GM19438 (cell line): Measurements from ENCODE around the gene LAMTOR4.

ENCODE experiments used
- ATAC-seq: cut with Tn5 transposase; IDR thresholded peaks from one replicate; pipeline ENCODE4 v1.9.1; 2021; ENCODE audit warnings: low read depth; ENCODE audit not compliant: unreplicated experiment

Gene LAMTOR4

DNA sequence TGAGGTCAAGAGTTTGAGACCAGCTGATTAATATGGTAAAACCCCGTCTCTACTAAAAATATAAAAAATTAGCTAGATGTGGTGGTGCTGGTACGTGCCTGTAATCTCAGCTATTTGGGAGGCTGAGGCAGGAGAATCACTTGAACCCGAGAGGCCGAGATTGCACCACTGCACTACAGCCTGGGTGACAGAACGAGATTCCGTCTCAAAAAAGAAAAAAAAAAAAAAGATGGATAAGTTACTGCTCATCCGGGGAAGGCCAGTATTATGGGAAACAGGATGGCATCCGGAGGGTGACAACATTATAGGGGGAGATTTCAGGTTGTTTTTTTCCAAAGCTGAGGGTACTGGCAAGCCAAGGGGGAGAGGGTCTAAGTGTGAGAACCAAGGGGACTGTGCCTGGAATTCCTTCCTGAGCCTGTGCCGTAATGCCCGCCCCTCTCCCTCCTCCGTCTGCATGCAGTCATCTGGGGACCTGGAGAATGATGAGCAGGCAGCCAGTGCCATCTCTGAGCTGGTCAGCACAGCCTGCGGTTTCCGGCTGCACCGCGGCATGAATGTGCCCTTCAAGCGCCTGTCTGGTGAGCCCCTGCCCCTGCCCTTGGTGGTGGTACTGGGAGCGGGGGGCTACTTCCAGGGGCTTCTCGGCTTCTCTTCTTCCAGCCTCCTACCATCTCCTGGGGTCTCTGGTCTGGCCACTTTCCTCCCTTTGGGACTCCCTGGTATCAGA, 4.4 kb downstream of the LAMTOR4 start:
- ATAC-seq = no peak

DNA sequence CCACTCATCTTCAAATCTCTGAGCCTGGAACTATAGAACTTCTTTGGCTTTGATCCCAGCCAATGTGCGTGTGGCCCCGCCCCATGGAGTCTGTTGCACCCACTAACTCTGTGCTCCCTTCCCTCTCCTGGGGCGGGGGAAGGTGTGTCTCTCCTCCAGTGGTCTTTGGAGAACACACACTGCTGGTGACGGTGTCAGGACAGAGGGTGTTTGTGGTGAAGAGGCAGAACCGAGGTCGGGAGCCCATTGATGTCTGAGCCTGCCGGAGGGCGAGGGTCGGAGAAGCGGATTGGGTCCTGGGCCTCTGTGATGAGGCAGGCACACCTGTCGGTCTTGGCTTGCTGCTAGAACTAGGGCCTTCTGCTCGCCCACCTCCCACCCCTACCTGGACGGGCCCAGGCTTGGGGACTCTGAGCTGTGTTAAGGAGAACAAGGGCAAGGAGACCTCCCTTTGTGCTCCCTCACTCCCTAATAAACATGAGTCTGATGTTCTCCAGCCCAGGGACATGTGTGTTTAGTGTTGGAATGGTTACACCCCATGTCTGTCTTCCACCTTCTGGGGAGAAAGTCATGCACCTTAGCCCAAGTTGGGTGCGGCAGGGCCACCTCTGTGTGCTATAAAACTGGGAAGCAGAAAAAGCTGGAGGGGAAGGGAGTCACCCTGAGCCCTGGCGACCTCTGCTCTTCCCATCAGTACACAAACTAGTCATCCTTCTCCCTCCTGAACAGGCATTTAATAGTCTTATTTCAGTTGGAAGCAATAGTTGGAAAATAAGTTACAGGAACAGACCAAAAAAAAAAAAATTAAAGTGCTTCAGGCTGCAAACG, 5.2 kb downstream of the LAMTOR4 start:
- ATAC-seq = no peak

DNA sequence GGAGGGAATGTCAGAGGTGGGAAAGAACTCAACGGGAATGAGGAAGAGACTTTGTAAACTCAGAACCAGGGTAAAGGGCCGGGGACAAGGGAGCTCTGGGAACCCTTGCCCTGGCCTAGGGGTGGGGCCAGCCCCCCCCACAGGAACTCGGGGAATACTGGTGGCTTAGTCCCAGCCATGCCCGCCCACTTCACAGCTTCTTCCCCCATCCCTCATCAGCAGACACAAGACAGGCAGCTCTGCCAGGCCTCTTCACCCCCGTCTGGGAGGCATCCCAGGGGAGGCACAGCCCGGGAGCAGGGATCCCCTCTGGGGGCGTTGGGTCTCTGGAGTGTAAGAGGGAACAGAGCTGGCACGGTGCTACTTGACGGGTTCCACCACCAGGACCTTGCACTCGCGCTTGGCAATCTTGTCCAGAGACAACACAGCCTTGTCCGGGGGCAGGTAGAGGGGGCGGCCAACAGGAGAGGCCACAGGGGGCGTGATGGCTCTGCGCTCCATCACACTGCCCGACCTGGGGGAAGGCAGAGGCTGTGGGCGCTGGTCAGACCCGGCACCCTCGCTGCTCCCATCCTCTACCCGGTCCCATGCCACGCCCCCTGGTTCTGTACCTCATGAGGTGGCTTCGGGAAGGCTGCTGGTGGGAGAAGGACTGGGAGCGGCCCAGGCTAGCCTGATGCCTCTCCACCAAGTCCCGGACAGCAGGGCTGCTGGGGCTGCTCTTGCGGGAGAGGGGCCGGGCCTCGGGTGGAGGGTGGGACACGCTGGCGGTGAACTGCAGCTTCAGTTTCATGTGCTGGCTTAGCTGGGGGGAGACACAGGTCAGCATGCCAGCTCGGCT, 6.2 kb downstream of the LAMTOR4 start:
- no peak for ATAC-seq

DNA sequence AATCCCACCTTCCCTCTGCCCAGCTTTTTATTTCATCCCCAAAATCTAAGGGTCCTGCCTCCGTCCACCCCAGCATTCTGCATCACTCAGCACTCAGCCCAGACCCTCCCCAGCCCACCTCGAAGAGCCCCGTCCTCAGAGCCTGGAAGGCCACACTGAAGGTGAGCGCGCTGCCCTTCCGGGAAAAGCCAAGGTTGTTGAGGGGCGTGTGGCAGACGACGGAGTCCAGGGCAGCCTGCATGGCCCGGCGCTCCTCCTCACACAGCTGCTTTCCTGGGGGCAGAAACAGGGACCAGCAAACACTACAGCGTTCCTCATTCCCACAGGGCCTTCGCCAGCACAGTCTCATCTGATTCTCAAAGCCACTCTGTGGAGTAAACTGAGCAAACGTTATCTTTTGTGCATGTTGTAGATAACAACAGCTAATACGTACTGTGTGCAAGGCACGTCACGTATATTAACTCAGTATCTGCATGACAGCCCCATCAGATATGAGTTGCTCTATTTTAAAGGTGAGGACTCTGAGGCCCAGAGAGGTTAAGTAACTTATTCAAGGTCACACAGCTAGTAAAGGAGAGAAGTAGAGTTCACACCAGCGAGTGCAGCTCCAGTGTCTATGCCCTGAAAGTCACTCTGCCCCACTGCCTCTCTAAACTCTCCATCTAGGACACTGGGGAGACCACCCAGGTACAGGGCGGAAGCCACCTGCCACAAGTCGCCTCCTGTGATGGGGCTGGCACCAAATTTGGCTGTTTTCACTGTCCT, 7.0 kb downstream of the LAMTOR4 start:
- no peak for ATAC-seq

DNA sequence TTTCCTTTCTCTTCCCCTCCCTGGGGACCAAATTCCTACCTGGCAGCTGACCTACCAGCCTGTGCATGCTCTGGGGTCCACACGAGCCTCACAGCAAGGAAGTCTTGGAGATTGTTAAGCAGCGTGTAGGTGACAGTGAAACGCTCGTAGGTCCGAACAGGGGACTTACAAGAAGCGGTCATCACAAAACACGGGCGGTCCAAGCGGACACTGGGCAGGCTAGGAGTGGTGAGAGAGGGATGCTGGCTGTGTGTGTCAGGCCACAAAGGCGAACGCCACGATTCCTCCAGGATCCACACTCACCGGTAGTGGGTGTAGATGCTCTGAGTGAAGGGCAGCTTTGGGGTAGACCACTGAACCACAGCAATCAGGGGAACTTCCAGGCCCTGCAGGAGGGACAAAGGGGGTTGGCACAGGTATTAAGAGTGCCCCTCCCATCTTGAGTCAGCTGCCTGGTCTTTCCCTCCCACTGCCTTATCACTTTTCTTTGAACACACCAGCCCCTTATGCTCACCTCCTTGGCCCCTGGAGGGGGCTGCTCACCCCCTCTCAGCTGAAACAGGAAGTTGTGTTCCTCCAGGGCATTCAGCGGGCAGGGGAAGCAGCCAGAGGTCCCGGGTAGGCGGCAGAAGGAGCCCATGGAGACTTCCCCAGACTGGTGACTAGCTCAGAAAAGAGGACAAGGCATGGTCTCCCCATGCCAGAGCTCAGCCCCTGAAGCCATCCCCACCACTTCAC, 7.8 kb downstream of the LAMTOR4 start:
- ATAC-seq = no peak

DNA sequence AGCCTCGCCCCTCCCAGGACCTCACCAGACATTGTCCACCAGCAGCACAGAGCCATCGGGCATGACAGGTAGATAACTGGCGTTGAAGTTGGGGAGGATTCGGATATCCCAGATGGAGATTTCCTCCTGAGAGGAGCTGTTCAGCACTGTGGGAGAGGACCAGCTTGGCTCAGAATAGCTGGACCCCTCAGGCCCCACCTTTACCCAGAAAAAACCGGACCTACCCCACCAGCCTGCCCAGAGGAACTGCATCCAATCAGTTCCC, 8.3 kb downstream of the LAMTOR4 start:
- no peak for ATAC-seq

DNA sequence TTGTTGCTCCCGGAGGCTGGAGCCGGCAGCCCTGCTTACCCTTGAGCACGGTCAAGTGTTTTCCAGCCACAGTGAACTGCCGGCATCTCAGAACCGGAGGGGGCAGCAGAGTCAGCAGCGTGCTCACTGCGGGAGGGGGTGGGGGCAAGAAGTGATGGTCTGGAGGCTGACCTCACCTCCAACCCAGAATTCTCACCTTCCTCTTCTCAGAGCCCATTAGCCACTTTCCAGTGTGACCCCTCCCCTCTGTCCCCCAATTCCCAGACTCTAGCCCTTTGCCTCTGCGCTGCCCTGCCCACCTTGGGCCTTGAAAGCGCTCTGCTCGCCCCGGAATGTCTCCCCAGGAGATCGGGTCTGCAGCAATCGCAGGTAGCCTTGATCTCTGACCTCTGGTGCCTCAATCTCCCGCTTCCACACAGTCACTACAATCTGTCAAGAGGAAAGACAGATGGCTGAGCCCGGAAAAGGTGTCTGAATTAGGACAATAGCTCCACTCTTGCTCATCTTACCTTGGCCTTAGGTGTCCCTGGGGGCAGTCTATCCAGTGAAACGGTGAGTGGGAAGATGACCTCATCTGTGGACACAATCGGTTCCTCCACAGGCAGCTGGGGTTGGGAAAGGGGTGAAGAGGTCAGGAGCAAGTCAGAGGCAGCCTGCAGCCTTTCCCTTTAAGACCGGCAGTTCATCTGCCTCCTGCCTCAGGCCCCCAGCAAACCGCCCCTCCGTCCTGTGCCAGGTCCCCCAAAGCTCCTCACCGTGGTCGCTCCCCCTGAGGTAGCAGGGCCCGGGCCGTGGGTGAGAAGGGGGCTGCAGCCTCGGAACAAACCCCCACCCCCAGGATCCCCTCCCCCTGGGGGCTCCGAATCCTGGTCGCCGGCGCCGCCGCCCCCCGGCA, 8.9 kb downstream of the LAMTOR4 start:
- ATAC-seq = peak; percentile 14

DNA sequence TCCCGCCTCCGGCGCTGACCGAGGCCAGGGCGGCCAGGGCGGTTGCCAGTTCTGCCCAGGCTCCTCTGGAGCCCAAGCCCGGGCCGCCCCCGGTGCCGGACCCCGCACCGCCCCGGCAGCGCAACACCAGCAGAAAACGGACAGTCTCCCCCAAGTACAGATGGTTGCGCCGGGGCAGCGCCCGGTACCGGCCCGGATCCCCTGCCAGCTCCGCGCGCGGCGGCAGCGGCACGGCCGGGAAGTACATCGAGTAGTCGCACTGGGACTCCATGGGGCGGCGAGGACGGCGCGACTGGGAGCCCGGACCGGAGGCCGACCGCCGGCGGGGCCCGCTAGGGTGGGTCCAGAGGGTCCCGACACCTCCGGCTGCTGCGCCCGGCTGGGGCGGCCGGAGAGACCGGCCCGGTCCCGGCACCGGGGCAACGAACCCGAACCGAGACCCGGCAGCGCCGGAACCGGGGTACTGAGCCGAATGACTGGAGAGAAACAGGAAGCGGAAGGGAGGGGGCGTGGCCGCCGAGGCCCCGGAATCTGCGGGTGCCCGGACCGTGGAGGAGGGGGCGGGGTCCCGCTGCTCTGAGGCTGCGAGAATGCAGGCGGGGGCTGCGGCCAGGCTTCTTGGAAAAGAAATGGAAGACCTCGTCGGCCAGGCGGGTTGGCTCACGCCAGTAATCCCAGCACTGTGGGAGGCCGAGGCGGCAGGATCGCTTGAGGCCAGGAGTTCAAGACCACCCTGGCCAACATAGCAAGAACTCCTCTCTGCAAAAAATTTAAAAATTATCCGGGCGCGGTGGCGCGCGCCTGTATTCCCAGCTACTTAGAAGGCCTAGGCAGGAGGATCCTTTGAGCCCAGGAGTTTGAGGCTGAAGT, 9.7 kb downstream of the LAMTOR4 start, which contains the start of gene TRAPPC14:
Gene TRAPPC14, minus strand, starts transcription at position 495 of the 870 bp plus-strand sequence. Its CDS starts 224 bp downstream, at position 271.
- peak; percentile 70 for ATAC-seq

DNA sequence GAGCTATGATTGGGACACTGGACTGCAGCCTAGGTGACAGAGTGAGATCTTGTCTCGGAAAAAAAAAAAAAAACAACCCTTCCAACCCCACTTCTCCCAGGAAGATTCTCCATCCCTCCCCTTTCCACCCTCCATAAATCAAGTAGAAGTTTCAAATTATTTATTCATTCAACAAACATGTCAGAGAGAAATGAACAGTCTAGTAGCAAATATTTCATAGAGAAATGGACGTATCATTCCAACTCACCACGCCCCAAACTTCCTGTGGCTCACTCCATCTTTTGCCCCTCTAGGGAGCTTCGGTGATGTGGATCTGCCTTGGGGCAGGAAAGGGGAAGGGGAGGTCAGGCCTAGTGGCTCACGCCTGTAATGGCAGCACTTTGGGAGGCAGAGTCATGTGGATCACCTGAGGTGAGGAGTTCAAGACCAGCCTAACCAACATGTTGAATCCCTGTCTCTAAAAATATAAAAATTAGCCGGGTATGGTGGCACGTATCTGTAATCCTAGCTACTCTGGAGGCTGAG, 10.4 kb downstream of the LAMTOR4 start:
- ATAC-seq = no peak

DNA sequence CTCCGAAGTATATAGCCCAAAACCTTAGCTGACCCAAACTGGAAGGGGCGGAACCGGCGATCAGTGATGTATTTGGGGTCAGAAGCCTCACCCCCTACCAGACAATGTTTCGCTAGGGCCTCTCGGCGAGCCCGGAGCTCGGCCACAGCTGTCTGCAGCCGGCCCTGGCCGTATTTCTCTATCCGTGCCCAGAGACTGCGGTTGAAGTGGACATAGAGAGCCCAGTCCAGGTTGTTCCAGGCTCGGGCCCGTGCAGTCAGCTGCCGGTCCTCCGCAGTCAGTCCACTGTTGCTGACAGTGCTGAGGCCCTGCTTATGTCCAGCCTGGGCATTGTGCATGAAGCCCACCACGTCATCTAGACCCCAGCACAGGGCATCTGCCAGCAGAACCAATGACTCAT, 11.3 kb downstream of the LAMTOR4 start:
- ATAC-seq = no peak

DNA sequence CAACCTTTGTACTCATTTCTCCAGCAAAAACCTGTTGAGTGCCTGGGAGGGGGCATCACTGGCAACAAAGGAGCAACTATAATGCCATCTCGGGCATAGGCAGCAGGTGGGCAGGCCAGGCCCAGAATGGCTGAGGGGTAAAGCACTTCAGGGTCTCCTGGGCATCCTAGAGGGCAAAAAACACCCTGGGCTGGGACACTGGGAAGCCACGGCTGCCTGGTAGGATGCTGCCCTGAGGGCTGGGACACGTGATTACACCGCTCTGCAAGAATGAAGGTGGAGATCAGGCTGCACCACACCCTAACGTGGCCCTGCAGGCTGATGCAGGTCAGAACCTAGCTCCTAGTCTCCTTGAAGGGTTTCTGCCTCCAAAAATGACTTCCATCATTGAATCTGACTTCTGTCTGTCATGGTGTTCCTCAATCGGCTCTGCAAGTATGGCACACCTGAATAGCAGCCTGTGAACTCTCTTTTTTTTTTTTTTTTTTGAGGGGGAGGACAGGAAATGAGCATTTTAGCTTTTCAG, 14.4 kb downstream of the LAMTOR4 start:
- no peak for ATAC-seq

DNA sequence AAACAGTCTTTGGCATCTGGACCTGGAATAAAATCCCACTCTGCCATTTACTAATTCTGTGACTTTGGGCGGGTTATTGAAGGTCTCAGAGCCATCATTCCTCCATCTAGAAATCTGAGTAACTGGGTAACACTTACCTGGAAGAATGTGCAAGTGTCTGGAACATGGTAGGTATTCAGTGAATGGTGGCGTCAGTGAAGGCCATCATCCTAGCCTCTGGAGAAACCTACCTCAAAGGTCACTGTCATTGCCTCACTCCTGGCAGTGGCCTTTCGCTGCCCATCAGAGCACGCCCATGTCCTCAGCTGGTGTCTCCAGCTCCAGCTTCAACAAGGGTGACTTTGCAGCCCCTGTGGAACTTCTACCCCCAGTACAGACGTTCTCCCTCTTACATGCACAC, 15.2 kb downstream of the LAMTOR4 start:
- ATAC-seq = no peak

DNA sequence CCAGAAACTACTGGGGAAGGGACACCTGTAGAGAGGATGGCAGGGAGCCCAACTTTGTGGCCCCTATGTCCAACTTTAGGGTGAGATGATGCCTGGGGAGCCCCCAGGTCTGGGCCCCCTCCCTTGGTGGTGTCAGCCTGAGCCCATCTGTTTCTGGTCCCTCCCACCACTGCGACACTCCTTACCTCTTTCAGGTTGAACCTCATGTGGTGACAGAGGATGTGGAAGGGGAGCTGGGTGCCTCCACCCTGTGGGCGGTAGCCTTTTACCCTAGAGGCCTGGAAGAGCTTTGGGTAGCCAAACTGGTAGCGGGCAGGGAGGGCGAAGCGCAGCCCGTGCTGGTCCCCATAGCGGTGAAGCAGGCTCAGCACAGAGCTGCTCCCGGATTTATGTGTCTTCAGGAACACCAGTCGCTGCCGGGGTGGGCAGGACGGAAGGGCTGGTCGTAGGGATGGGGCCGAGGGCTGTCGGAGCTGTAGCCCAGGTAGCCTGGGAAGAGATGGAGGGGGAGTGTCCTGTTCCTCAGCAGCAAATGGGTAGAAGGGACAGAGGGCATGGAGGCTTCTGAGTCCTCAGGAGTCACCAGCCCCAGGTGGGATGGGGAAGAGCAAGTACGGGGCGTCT, 17.7 kb downstream of the LAMTOR4 start:
- ATAC-seq = no peak

DNA sequence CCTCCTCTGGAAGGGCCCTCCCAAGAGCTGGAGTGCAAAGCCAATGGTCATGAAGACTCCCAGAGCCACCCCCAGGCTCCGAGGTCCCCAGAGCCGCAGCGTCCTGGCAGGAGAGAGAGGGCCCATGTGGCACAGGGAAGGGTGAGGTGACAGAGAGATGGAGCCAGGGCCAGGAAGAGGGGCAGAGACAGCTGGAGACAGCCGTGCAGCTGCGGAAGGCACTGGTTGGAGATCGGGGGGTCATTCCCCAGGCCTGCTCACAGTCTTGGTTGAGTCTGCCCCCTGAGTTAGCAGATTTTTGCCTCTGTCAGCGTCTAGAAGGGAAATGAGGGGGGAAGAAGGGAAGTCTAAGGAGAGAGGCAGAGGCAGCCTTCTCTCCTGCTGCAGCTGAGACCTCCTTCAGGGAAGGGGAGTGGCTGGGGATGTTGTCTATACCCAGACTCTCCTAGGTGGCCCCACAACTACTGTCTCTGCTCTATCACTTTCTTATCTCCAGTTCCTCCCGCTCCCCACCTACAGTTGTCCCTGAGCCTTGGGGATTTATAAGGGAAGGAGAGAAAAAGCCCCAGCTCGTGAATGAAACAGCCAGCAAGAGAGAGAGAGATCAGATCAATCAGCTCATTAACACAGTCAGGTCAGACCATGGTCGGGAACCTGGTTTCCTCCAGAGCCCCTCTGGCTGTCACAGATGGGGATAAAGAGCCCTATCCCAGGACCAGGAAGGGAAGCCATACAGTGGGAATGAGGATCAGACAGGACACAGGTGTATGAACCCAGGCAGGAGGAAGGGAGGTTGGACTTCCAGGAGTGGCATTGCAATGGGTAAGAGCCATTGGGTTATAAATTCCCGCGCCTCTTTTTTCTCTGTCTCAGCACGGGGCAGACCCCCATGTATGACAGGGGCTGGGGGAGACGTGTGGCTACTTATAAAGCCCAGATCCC, 18.5 kb downstream of the LAMTOR4 start:
- ATAC-seq = no peak

DNA sequence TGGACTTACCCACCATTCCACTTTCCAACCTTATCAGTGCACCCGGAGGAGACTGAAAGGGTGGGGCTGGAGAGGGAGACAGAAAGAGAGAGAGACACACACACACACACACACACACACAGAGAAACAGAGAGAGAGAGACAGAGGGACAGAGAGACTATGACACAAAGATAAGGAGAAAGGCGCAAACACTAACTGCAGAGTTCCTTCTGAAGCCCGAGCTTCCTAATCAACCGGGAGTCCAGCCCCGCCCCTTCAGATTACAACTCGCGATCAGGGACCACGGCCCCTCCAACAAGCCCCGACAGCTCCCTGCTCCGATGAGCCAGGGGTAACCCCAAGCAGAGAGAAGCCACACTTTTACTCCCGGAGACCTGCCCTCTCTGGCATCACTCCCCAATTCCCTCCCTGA, 19.2 kb downstream of the LAMTOR4 start:
- ATAC-seq = no peak
